MM.1S (cell line): ENCODE data around the gene AGBL4.

Experiments
- DNase-seq: peaks from one replicate; pipeline ENCODE4 v3.0.0-alpha.2; 2015
- H2AFZ ChIP-seq: fragments of 300-600 bp; sonication (generic); 2 replicates; pipeline ENCODE4 v1.6.0; 2016; ENCODE audit warnings: antibody characterized with exemption, low read length
- H3F3A ChIP-seq: fragments of 300-600 bp; sonication (generic); 2 replicates; pipeline ENCODE4 v1.6.1; 2016; ENCODE audit warnings: mild to moderate bottlenecking, antibody characterized with exemption, low read length, moderate library complexity, mixed read lengths; ENCODE audit not compliant: insufficient read depth
- H3K27ac ChIP-seq: fragments of 300-600 bp; sonication (generic); 2 replicates; pipeline ENCODE4 v1.5.1; 2016; ENCODE audit warnings: mild to moderate bottlenecking, low read length
- H3K27me3 ChIP-seq: fragments of 300-600 bp; sonication (generic); replicated peaks from 2 replicates; pipeline ENCODE4 v1.6.0; 2016; ENCODE audit warnings: low read length; ENCODE audit not compliant: insufficient read depth
- H3K36me3 ChIP-seq: fragments of 300-600 bp; sonication (generic); replicated peaks from 2 replicates; pipeline ENCODE4 v1.6.1; 2016; ENCODE audit warnings: mild to moderate bottlenecking, low read length, mixed read lengths; ENCODE audit not compliant: insufficient read depth
- H3K4me1 ChIP-seq: fragments of 300-600 bp; sonication (generic); 2 replicates; pipeline ENCODE4 v1.6.1; 2016; ENCODE audit warnings: low read length, mixed read lengths
- H3K4me2 ChIP-seq: fragments of 300-600 bp; sonication (generic); 2 replicates; pipeline ENCODE4 v1.6.0; 2016; ENCODE audit warnings: low read depth, low read length
- H3K4me3 ChIP-seq: fragments of 300-600 bp; sonication (generic); 2 replicates; pipeline ENCODE4 v1.5.1; 2016; ENCODE audit warnings: low read length, mixed read lengths
- H3K79me2 ChIP-seq: fragments of 300-600 bp; sonication (generic); 2 replicates; pipeline ENCODE4 v1.6.1; 2016; ENCODE audit warnings: mixed run types, low read length, mixed read lengths
- H3K9ac ChIP-seq: fragments of 300-600 bp; sonication (generic); 2 replicates; pipeline ENCODE4 v1.6.1; 2016; ENCODE audit warnings: low read length, mixed read lengths
- H3K9me2 ChIP-seq: fragments of 300-600 bp; sonication (generic); replicated peaks from 2 replicates; pipeline ENCODE4 v1.6.1; 2016; ENCODE audit warnings: mild to moderate bottlenecking, low read length, mixed read lengths; ENCODE audit not compliant: insufficient read depth
- H3K9me3 ChIP-seq: fragments of 300-600 bp; sonication (generic); replicated peaks from 2 replicates; pipeline ENCODE4 v1.6.1; 2016; ENCODE audit warnings: mild to moderate bottlenecking, low read length, mixed read lengths; ENCODE audit not compliant: insufficient read depth
- H4K20me1 ChIP-seq: fragments of 300-600 bp; sonication (generic); 2 replicates; pipeline ENCODE4 v1.6.1; 2016; ENCODE audit warnings: mild to moderate bottlenecking, low read length, moderate library complexity, mixed read lengths; ENCODE audit not compliant: insufficient read depth
- EZH2 ChIP-seq: fragments of 300-600 bp; sonication (generic); optimal IDR thresholded peaks from 2 replicates; pipeline ENCODE3; 2017; ENCODE audit warnings: low read depth, mild to moderate bottlenecking, antibody characterized with exemption, low read length, mixed read lengths
- EZH2phosphoT487 ChIP-seq: fragments of 300-600 bp; sonication (generic); IDR thresholded peaks from 2 replicates; pipeline ENCODE4 v1.6.1; 2018; ENCODE audit warnings: antibody characterized with exemption, low read length
- TF ChIP-seq, protein P1 (sequence below): fragments of 300-600 bp; sonication (generic); IDR thresholded peaks from 2 replicates; pipeline ENCODE4 v1.5.1; 2016; ENCODE audit warnings: antibody characterized with exemption, low read length, mixed read lengths

The AGBL4 gene

DNA sequence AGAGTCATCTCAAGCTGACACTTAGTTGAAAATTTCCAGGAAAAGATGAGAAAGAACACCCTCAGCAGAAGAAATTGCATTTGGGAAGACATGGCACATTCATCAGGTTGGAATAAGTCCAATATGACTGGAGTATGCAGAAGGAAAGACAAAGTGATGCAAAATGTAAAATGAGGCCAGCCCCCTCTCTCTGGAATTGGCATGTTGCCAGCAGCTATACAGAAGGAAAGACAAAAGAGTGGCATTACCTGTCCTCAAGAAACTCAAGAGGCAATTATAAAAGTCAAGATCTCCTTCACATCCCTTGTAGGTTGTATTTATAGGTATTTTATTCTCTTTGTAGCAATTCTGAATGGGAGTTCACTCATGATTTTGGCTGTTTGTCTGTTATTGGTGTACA, 426.3 kb downstream of the AGBL4 start:
- H3F3A ChIP-seq, result no peaks in the 10 kb centered on the region
- H3K4me1 ChIP-seq, result no peaks in the 10 kb centered on the region
- no peaks in the 10 kb centered on the region for H3K79me2 ChIP-seq
- H3K9me2 ChIP-seq, result no peaks in the 10 kb centered on the region
- H3K4me2 ChIP-seq, result no peak overlapping the region
- no peak overlapping the region for H2AFZ ChIP-seq
- H3K9ac ChIP-seq, result no peak overlapping the region
- no peak for TF ChIP-seq EZH2
- no peak for TF ChIP-seq EZH2phosphoT487
- TF ChIP-seq, protein P1, sequence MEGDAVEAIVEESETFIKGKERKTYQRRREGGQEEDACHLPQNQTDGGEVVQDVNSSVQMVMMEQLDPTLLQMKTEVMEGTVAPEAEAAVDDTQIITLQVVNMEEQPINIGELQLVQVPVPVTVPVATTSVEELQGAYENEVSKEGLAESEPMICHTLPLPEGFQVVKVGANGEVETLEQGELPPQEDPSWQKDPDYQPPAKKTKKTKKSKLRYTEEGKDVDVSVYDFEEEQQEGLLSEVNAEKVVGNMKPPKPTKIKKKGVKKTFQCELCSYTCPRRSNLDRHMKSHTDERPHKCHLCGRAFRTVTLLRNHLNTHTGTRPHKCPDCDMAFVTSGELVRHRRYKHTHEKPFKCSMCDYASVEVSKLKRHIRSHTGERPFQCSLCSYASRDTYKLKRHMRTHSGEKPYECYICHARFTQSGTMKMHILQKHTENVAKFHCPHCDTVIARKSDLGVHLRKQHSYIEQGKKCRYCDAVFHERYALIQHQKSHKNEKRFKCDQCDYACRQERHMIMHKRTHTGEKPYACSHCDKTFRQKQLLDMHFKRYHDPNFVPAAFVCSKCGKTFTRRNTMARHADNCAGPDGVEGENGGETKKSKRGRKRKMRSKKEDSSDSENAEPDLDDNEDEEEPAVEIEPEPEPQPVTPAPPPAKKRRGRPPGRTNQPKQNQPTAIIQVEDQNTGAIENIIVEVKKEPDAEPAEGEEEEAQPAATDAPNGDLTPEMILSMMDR, result no peak
- H3K4me3 ChIP-seq, result no peak overlapping the region
- H3K27ac ChIP-seq, result no peak overlapping the region
- DNase-seq, result no peak
- no peaks in the 10 kb centered on the region for H3K9me3 ChIP-seq
- no peaks in the 10 kb centered on the region for H3K36me3 ChIP-seq
- H3K27me3 ChIP-seq, result no peaks in the 10 kb centered on the region
- no peaks in the 10 kb centered on the region for H4K20me1 ChIP-seq

DNA sequence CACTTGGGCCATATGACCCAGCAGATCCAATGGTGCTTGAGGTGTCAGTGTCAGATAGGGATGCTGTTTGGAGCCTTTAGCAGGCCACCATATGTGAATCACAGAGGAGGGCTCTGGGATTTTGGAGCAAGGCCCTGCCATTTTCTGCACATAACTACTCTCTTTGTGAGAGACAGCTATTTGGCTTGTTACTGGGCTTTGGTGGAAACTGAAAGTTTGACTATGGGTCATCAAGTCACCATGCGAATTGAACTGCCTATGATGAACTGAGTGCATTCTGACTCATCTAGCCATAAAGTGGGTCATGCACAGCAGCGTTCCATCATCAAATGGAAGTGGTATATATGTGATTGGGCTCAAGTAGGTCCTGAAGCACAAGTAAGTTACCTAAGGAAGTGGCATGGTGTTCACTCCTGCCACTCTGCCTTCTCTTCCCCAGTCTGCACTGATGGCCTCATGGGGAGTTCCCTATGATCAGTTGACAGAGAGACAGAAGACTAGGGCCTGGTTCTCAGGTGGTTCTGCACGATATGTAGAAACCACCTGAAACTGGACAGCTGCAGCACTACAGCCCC, 447.3 kb downstream of the AGBL4 start:
- H3K4me3 ChIP-seq, result no peak overlapping the region
- H3K27ac ChIP-seq, result no peak overlapping the region
- H3K4me1 ChIP-seq, result no peaks in the 10 kb centered on the region

DNA sequence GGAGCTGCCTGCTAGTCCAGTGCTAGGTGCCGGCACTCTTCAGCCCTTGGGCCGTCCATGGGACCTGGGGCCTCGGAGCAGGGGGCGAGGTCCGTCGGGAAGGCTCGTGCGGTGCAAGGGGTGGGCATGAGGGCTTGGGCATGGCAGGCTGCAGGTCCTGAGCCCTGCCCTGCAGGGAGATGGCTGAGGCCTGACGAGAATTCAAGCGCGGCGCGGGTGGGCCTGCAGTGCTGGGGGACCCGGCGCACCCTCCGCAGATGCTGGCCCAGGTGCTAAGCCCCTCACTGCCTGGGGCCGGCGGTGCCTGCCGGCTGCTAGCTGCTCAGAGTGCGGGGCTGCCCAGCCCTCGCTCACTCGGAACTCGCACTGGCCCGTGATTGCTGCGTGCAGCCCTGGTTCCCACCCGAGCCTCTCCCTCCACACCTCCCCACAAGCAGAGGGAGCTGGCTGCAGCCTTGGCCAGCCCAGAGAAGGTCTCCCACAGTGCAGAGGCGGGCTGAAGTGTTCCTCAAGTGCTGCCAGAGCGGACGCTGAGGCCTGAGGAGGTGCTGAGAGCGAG, 467.0 kb downstream of the AGBL4 start:
- Histone ChIP-seq H3K36me3 (no peaks in the 10 kb centered on the region), H3K4me3 (no peak overlapping the region), H3K27ac (no peak overlapping the region), H4K20me1 (no peaks in the 10 kb centered on the region), H3K4me1 (no peaks in the 10 kb centered on the region), H3K9me2 (no peaks in the 10 kb centered on the region), H3K4me2 (no peak overlapping the region), H3K27me3 (no peaks in the 10 kb centered on the region), H3K9me3 (no peaks in the 10 kb centered on the region), H3F3A (no peaks in the 10 kb centered on the region), H3K9ac (no peak overlapping the region), H2AFZ (no peak overlapping the region), H3K79me2 (no peaks in the 10 kb centered on the region)
- TF ChIP-seq EZH2 (no peak), EZH2phosphoT487 (no peak)
- TF ChIP-seq, protein P1, result no peak
- no peak for DNase-seq

More for the DNA sequence above, 447.3 kb downstream of the AGBL4 start:
- no peak for DNase-seq
- Histone ChIP-seq H2AFZ (no peak overlapping the region), H3K36me3 (no peaks in the 10 kb centered on the region), H3K79me2 (no peaks in the 10 kb centered on the region), H3K9me2 (no peaks in the 10 kb centered on the region), H3K4me2 (no peak overlapping the region), H4K20me1 (no peaks in the 10 kb centered on the region), H3K27me3 (no peaks in the 10 kb centered on the region), H3K9me3 (no peaks in the 10 kb centered on the region), H3F3A (no peaks in the 10 kb centered on the region), H3K9ac (no peak overlapping the region)
- no peak for TF ChIP-seq EZH2phosphoT487
- TF ChIP-seq, protein P1, result no peak
- TF ChIP-seq EZH2, result no peak
